Dendritic cell treated with granulocyte-macrophage colony-stimulating factor and Interleukin-4, amounts not matched to agents 40 ng/mL and 50 ng/mL, for 4 days (primary cell): ENCODE data around the gene GRK7.

Experiments
- H3K27ac Mint-ChIP-seq: one replicate; pipeline ENCODE4 v1.8.0; 2022; ENCODE audit warnings: mild to moderate bottlenecking, mixed read lengths
- H3K27me3 Mint-ChIP-seq: one replicate; pipeline ENCODE4 v1.8.0; 2022; ENCODE audit warnings: mild to moderate bottlenecking, mixed read lengths
- H3K36me3 Mint-ChIP-seq: one replicate; pipeline ENCODE4 v1.8.0; 2022; ENCODE audit warnings: low read depth, mixed read lengths
- H3K4me1 Mint-ChIP-seq: one replicate; pipeline ENCODE4 v1.8.0; 2022; ENCODE audit warnings: low read depth, mixed read lengths
- H3K4me3 Mint-ChIP-seq: one replicate; pipeline ENCODE4 v1.8.0; 2022; ENCODE audit warnings: mild to moderate bottlenecking, moderate library complexity, mixed read lengths
- H3K9me3 Mint-ChIP-seq: one replicate; pipeline ENCODE4 v1.8.0; 2022; ENCODE audit warnings: mixed read lengths
- intact Hi-C: fragments of 100-400 bp; cut with micrococcal nuclease; formaldehyde crosslinking; loops from one replicate; pipeline ENCODE4 v1.15.0; 2022

Gene GRK7

GRCh38 chr3:141763088-141763750 lies at the start of gene GRK7:
TSS of gene GRK7 (plus strand) at chr3:141763408. CDS start at chr3:141778285, 14,877 bp downstream.
- intact Hi-C loops = no loop called here
- Mint-ChIP-seq H3K9me3 (no peaks in the 10 kb centered on the region), H3K27ac (no peak within 1 kb of the TSS), H3K4me3 (no peak within 1 kb of the TSS), H3K36me3 (no peaks in the 10 kb centered on the region), H3K4me1 (no peaks in the 10 kb centered on the region), H3K27me3 (no peaks in the 10 kb centered on the region)

GRCh38 chr3:141714671-141715070 lies 48.5 kb upstream of the GRK7 start:
- Mint-ChIP-seq H3K36me3 (no peaks in the 10 kb centered on the region), H3K4me1 (peaks cover 7% of the 10 kb centered on the region), H3K9me3 (no peaks in the 10 kb centered on the region), H3K4me3 (no peak overlapping the region), H3K27ac (no peak overlapping the region), H3K27me3 (no peaks in the 10 kb centered on the region)
- intact Hi-C loops = no loop called here

- Mint-ChIP-seq H3K4me1 (peaks cover 11% of the 10 kb centered on the region), H3K36me3 (no peaks in the 10 kb centered on the region), H3K27ac (no peak overlapping the region), H3K27me3 (no peaks in the 10 kb centered on the region), H3K9me3 (no peaks in the 10 kb centered on the region), H3K4me3 (no peak overlapping the region)
- intact Hi-C loops = no loop called here
These were observed 41.1 kb upstream of the GRK7 start for GRCh38 chr3:141722081-141722480.

GRCh38 chr3:141722648-141723047 lies 40.6 kb upstream of the GRK7 start:
- Mint-ChIP-seq H3K27me3 (no peaks in the 10 kb centered on the region), H3K9me3 (no peaks in the 10 kb centered on the region), H3K27ac (no peak overlapping the region), H3K36me3 (no peaks in the 10 kb centered on the region), H3K4me3 (no peak overlapping the region), H3K4me1 (peaks cover 16% of the 10 kb centered on the region)
- intact Hi-C loops = no loop called here

GRCh38 chr3:141723255-141723654 lies 40.0 kb upstream of the GRK7 start:
- Mint-ChIP-seq H3K27me3 (no peaks in the 10 kb centered on the region), H3K4me3 (no peak overlapping the region), H3K36me3 (no peaks in the 10 kb centered on the region), H3K9me3 (no peaks in the 10 kb centered on the region), H3K27ac (no peak overlapping the region), H3K4me1 (peaks cover 21% of the 10 kb centered on the region)
- intact Hi-C loops = no loop called here

- H3K27me3 Mint-ChIP-seq = no peaks in the 10 kb centered on the region
- peaks cover 21% of the 10 kb centered on the region for H3K4me1 Mint-ChIP-seq
- intact Hi-C loops = no loop called here
- H3K9me3 Mint-ChIP-seq = no peaks in the 10 kb centered on the region
- no peak overlapping the region for H3K27ac Mint-ChIP-seq
- H3K36me3 Mint-ChIP-seq = no peaks in the 10 kb centered on the region
- no peak overlapping the region for H3K4me3 Mint-ChIP-seq
These were observed 39.0 kb upstream of the GRK7 start for GRCh38 chr3:141724186-141724585.

- no peaks in the 10 kb centered on the region for H3K36me3 Mint-ChIP-seq
- intact Hi-C loops = no loop called here
- H3K9me3 Mint-ChIP-seq = no peaks in the 10 kb centered on the region
- no peaks in the 10 kb centered on the region for H3K27me3 Mint-ChIP-seq
- H3K27ac Mint-ChIP-seq = no peak overlapping the region
- H3K4me3 Mint-ChIP-seq = no peak overlapping the region
- peaks cover 21% of the 10 kb centered on the region for H3K4me1 Mint-ChIP-seq
These were observed 38.2 kb upstream of the GRK7 start for GRCh38 chr3:141725036-141725435.

GRCh38 chr3:141726483-141726882 lies 36.7 kb upstream of the GRK7 start:
- H3K36me3 Mint-ChIP-seq = no peaks in the 10 kb centered on the region
- H3K27ac Mint-ChIP-seq = no peak overlapping the region
- intact Hi-C loops = no loop called here
- H3K4me1 Mint-ChIP-seq = peaks cover 21% of the 10 kb centered on the region
- H3K9me3 Mint-ChIP-seq = no peaks in the 10 kb centered on the region
- H3K27me3 Mint-ChIP-seq = no peaks in the 10 kb centered on the region
- no peak overlapping the region for H3K4me3 Mint-ChIP-seq

- Mint-ChIP-seq H3K4me1 (peaks cover 16% of the 10 kb centered on the region), H3K27ac (no peak overlapping the region)
- intact Hi-C loops = no loop called here
These were observed 34.8 kb upstream of the GRK7 start for GRCh38 chr3:141728355-141728892.

GRCh38 chr3:141729240-141729639 lies 34.0 kb upstream of the GRK7 start:
- H3K4me3 Mint-ChIP-seq = no peak overlapping the region
- H3K36me3 Mint-ChIP-seq = no peaks in the 10 kb centered on the region
- H3K9me3 Mint-ChIP-seq = no peaks in the 10 kb centered on the region
- H3K4me1 Mint-ChIP-seq = peaks cover 16% of the 10 kb centered on the region
- no peak overlapping the region for H3K27ac Mint-ChIP-seq
- no peaks in the 10 kb centered on the region for H3K27me3 Mint-ChIP-seq
- intact Hi-C loops = no loop called here

More at GRCh38 chr3:141728355-141728892, 34.8 kb upstream of the GRK7 start:
- Mint-ChIP-seq H3K36me3 (no peaks in the 10 kb centered on the region), H3K9me3 (no peaks in the 10 kb centered on the region), H3K27me3 (no peaks in the 10 kb centered on the region), H3K4me3 (no peak overlapping the region)

- H3K4me1 Mint-ChIP-seq = peaks cover 32% of the 10 kb centered on the region
- peaks cover 14% of the 10 kb centered on the region for H3K36me3 Mint-ChIP-seq
- intact Hi-C loops = loop anchor here (5.0 to 10.0 kb wide), 5 partner anchors 43 to 230 kb away; no protein-coding TSS in a partner anchor
- H3K9me3 Mint-ChIP-seq = no peaks in the 10 kb centered on the region
- H3K27ac Mint-ChIP-seq = peak overlapping the region; percentile 100
- H3K27me3 Mint-ChIP-seq = no peaks in the 10 kb centered on the region
- no peak overlapping the region for H3K4me3 Mint-ChIP-seq
These were observed 28.0 kb upstream of the GRK7 start for GRCh38 chr3:141735176-141735575.

- Mint-ChIP-seq H3K36me3 (peaks cover 14% of the 10 kb centered on the region), H3K27me3 (no peaks in the 10 kb centered on the region), H3K27ac (peak overlapping the region; percentile 100), H3K4me3 (no peak overlapping the region), H3K9me3 (no peaks in the 10 kb centered on the region), H3K4me1 (peaks cover 36% of the 10 kb centered on the region)
- intact Hi-C loops = loop anchor here (5.0 to 10.0 kb wide), 5 partner anchors 44 to 231 kb away; no protein-coding TSS in a partner anchor
These were observed 27.3 kb upstream of the GRK7 start for GRCh38 chr3:141735770-141736465.

- H3K27ac Mint-ChIP-seq = peak overlapping the region; percentile 100
- no peaks in the 10 kb centered on the region for H3K27me3 Mint-ChIP-seq
- peaks cover 18% of the 10 kb centered on the region for H3K36me3 Mint-ChIP-seq
- intact Hi-C loops = loop anchor here (5.0 to 10.0 kb wide), 5 partner anchors 45 to 232 kb away; no protein-coding TSS in a partner anchor
- H3K4me3 Mint-ChIP-seq = no peak overlapping the region
- H3K9me3 Mint-ChIP-seq = no peaks in the 10 kb centered on the region
- H3K4me1 Mint-ChIP-seq = peaks cover 44% of the 10 kb centered on the region
These were observed 26.1 kb upstream of the GRK7 start for GRCh38 chr3:141737093-141737492.

- no peaks in the 10 kb centered on the region for H3K27me3 Mint-ChIP-seq
- intact Hi-C loops = loop anchor here (1.0 to 10.0 kb wide), 7 partner anchors 45 to 233 kb away; partner anchors contain the start of gene ATP1B3
- H3K9me3 Mint-ChIP-seq = no peaks in the 10 kb centered on the region
- peaks cover 24% of the 10 kb centered on the region for H3K36me3 Mint-ChIP-seq
- peaks cover 46% of the 10 kb centered on the region for H3K4me1 Mint-ChIP-seq
- H3K4me3 Mint-ChIP-seq = peak overlapping the region; percentile 99
- peak overlapping the region; percentile 100 for H3K27ac Mint-ChIP-seq
These were observed 25.6 kb upstream of the GRK7 start for GRCh38 chr3:141737678-141738021.
